ENCODE results near the gene ANXA9. TPM values are rescaled to one million over a fixed set of nuclear protein-coding genes. Genes with fewer than 3 reads are reported as not detected.

Gene ANXA9
- total RNA-seq, 2 donors from 2014 or later, result 0.15 TPM; not detected in 1

DNA sequence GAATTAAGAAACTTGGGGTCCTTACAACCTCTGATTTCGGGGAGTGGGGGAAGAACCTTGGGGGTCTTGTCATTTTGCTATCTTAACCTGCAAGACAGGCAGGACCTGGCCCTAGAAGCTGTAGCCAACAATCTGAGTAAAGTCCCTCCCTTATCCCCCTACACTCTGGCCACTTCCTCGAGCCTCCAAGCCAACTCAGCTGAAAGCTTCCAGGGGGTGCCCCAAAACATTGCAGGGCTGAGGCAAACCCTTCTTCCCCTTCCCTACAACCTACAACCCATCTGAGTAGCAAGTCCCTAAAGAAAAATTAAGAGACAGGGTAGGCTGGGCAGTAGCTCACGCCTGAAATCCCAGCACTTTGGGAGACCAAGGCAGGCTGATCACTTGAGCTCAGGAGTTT, 12.5 kb upstream of the ANXA9 start:
- no peaks in the 10 kb centered on the region for H3K9me3 ChIP-seq (ENCODE audit: control insufficient read depth, low read length, poor library complexity, severe bottlenecking)
- H3K27ac Mint-ChIP-seq, result peak overlapping the region; percentile 88

DNA sequence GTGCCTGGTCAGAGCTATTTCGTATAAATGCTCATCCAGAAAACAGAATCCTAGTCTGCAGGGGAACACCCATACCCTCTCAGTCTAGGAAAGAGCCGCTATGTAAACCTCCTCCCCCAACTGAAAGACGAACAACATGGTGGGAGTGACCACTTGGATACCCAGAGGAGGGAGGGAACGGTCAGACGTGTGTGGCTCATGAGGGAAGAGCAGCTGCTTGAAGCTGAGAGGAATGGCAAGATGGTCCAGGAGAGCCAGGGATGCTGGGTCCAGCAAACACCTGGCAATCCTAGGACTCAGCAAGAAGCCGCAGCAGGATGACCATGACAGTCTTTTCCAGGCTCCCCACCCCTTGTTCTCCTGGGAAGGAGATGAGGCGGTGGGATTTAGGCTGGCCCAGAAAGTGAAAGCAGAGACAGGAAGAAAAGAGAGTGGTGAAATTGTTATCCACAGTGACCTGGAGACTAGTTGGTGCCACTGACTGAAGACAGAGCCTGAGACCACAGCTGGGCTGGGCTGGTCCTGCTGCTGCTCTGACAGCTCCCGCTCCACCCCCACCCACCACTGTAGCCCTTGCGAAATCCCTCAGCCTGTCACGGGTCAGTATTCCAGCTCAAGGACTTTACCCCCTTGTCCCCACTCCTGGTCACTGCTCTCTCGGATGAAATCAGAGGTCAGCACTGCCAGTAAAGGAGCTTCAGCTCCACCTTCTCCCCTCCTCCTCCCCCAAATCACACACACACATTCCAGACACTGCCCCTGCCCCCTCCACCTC, 11.1 kb upstream of the ANXA9 start:
- H3K27me3 Mint-ChIP-seq, result no peaks in the 10 kb centered on the region
- H3K4me3 Mint-ChIP-seq, result peak overlapping the region; percentile 65
- no peak for ATAC-seq
- peaks cover 14% of the 10 kb centered on the region for H3K36me3 Mint-ChIP-seq (ENCODE audit: low read depth)
- peak overlapping the region; percentile 88 for H3K27ac Mint-ChIP-seq
- no peak for DNase-seq
- peaks cover 48% of the 10 kb centered on the region for H3K4me1 Mint-ChIP-seq
- H3K9me3 ChIP-seq (ENCODE audit: control insufficient read depth, low read length, poor library complexity, severe bottlenecking), result no peaks in the 10 kb centered on the region

More for the DNA sequence above, 12.5 kb upstream of the ANXA9 start:
- peaks cover 14% of the 10 kb centered on the region for H3K36me3 Mint-ChIP-seq (ENCODE audit: low read depth)
- no peaks in the 10 kb centered on the region for H3K27me3 Mint-ChIP-seq
- DNase-seq (no peak), ATAC-seq (no peak)
- peaks cover 43% of the 10 kb centered on the region for H3K4me1 Mint-ChIP-seq
- H3K4me3 Mint-ChIP-seq, result no peak overlapping the region

DNA sequence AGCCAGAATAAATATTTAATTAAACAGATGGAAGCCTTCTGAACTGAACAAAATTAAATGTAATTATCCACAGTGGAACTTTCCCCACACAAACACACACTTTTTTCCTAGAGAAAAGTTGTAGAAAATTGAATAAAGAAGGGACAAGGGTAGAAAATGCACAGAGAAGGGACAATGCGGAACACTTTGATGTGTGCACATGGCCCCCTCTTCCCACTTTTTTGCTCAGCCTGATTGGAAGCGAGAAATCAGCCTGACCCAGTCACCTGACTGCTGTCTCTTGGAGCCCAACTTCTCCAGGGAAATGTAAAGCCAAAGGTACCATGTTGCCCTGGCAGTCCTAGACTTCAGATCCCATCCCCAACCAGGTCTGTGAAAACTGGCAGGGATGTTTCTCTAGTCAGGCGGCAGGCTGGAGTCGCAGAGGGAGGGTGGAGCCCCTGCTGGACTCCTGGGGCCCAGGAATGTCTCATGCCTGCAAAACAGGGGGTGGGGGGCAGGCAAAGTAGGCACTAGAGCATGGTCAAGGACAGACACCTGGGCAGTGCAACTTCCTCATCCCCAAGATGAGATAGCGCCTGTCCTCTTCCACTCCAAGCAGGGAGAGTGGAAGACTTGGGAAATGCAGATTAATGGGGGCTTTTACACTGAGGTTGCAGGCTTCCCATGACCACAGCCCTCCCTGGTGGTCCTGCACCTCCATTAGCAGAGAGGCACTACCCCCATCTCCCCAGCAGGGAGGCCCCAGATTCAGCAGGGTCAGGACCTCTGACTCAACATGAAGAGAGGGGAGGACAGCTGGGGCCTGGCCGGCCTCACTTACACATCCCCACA, 10.3 kb upstream of the ANXA9 start:
- DNase-seq, result no peak
- no peak for ATAC-seq
- no peaks in the 10 kb centered on the region for H3K9me3 ChIP-seq (ENCODE audit: control insufficient read depth, low read length, poor library complexity, severe bottlenecking)
- H3K4me3 Mint-ChIP-seq, result peak overlapping the region; percentile 90
- H3K27me3 Mint-ChIP-seq, result no peaks in the 10 kb centered on the region
- peaks cover 9% of the 10 kb centered on the region for H3K36me3 Mint-ChIP-seq (ENCODE audit: low read depth)
- peaks cover 51% of the 10 kb centered on the region for H3K4me1 Mint-ChIP-seq
- H3K27ac Mint-ChIP-seq, result peak overlapping the region; percentile 88

DNA sequence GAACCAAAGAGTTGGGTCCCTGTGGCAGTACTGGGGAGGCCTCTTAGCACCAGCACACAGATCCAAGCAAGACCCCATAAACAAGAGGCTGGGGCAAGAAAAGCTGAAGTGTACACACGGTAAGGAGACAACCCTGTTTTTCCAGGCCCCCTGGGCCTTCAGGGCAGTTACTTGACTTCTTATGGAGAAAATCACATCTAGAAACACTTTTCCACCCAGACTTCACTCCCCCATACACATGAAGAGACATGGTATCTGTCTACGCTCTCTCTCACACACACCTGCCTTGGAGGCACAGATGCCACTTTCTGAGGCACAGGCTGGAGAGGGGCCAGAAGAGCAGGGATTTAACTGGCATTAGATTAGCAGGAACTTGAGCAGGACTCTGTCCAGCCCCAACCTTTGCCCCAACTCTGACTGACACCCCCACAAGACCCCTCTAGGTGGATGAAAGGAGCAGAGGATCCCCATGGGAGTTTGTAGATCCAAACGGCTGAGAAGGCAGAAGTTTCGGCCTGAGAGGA, 9.6 kb upstream of the ANXA9 start:
- Mint-ChIP-seq H3K27me3 (no peaks in the 10 kb centered on the region), H3K27ac (peak overlapping the region; percentile 88), H3K4me1 (peaks cover 56% of the 10 kb centered on the region), H3K4me3 (peak overlapping the region; percentile 90), H3K36me3 (ENCODE audit: low read depth) (peaks cover 9% of the 10 kb centered on the region)
- DNase-seq (no peak), ATAC-seq (no peak)
- H3K9me3 ChIP-seq (ENCODE audit: control insufficient read depth, low read length, poor library complexity, severe bottlenecking), result no peaks in the 10 kb centered on the region

DNA sequence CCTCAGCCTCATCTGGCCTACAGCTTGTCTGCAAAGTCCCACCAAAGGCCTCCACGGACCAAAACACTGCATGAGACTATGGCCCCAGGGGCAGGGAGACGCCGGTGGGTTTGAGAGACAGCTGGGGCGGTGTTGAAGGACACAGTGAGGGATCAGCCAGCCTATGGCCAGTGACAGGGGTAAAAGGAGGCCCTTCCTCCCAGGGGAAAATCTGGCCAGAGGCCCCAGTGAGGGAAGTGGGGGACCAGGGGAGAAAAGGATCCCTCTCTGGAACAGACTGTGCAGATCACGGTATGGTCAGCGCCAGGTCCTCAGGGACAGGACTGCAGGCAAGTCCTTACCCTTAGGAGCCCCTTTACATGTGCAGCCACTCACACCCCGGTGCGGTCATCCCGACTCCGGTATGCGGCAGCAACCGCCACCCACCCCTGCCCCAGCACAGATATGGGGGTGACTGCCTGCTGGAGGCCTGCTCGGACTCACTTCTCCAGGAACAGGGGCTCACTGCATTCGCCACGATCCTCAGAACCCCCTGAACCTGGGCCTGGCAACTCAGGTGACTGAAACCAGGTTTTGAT, 8.7 kb upstream of the ANXA9 start:
- H3K4me1 Mint-ChIP-seq, result peaks cover 55% of the 10 kb centered on the region
- DNase-seq, result no peak

DNA sequence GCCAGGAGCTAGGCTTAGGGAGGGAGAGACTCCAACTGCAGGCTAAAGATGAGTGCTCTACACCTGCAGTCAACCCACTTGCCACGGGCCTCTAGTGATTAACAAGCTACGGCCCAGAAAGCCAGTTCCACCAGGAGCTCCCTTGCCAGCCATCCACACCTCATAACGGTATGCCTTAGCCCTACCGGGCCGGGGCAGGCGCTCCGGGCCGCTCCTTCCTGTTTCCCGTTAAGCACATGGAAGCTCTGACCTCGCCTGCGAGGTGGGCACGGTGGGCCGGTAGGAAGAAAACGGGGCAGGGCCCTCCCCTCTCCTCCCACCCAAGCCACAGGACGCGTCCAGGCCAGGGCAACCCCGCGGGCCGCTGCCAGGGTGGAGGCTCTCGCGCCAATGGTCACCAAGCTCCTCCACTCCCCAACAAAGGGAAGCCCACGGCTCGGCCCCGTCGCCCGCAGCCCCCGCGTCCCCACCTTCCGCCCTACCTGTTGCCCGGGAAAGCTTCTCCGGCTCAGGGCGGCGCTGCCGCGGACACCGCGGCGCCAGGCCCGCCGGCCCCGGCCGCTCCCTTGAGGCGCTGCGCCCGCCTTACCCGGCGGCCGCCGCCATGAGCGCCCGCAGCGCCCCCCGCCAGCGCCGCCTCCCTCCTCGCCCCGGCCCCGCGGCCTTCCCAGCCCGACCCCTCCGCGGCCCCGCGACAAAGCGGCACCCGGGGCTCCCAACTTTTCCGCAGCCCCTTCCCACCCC, 8.1 kb upstream of the ANXA9 start:
- DNase-seq, result peak in 2 of 3 donors; percentile 18 to 45
- peak; percentile 55 for ATAC-seq
- Mint-ChIP-seq H3K27ac (peak overlapping the region; percentile 88), H3K27me3 (no peaks in the 10 kb centered on the region), H3K4me1 (peaks cover 53% of the 10 kb centered on the region), H3K4me3 (peak overlapping the region; percentile 90), H3K36me3 (ENCODE audit: low read depth) (no peaks in the 10 kb centered on the region)
- H3K9me3 ChIP-seq (ENCODE audit: control insufficient read depth, low read length, poor library complexity, severe bottlenecking), result no peaks in the 10 kb centered on the region

More for the DNA sequence above, 8.7 kb upstream of the ANXA9 start:
- H3K4me3 Mint-ChIP-seq, result peak overlapping the region; percentile 90
- H3K27me3 Mint-ChIP-seq, result no peaks in the 10 kb centered on the region
- no peaks in the 10 kb centered on the region for H3K9me3 ChIP-seq (ENCODE audit: control insufficient read depth, low read length, poor library complexity, severe bottlenecking)
- H3K36me3 Mint-ChIP-seq (ENCODE audit: low read depth), result peaks cover 3% of the 10 kb centered on the region
- peak overlapping the region; percentile 88 for H3K27ac Mint-ChIP-seq
- ATAC-seq, result no peak

DNA sequence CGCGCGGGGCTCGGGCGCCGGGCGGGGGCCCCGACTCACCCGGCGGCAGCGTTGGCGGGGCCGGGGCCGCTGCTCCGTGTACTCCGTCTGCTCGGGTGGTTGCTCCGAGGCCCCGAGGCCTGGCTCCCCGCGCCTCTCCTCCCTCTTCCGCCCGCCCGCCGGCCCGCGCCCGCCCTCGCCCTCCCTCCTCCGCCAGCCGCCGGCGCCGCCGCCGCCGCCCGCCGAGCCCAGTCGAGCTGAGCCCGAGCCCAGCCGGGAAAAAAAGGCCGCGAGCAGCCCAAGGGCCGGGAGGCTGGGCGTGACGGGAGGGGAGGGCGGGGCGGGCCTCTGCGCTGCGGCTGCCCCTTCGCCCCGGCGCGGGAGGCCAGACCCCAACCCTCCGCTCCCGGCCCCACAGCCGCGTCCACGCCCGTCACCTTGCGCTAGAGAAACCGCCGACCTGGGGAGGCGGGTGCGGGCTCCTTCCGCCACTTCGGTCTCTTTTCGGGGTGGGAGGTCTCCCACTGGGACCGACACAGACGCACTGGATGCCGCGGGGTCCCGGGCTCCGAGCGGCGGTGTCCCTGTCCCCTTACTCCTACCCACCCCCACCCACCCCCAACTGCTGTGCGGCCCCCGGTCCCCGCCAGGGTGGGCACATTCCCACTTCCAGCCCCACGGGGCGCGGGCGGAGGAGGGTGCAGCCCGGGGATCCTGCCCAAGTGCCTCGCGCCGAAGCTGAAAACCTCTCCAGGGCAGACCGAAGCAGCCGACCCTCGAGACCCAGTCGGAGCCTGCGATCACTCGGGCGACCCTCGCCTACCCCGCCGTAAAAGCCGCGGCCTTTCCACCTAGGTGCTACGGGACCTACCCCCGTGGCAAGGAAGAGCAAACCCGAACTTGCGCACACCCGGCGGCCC, 7.3 kb upstream of the ANXA9 start, which contains the start of gene CERS2:
TSS of gene CERS2 (minus strand) at position 256 of the 899 bp plus-strand sequence. CDS start 5,745 bp downstream, outside the sequence.
- H3K4me1 Mint-ChIP-seq, result peaks cover 56% of the 10 kb centered on the region
- peak; percentile 72 to 79 (median 74) for DNase-seq
- ATAC-seq, result peak; percentile 77
- no peaks in the 10 kb centered on the region for H3K36me3 Mint-ChIP-seq (ENCODE audit: low read depth)
- peak within 1 kb of the TSS; percentile 90 for H3K4me3 Mint-ChIP-seq
- H3K9me3 ChIP-seq (ENCODE audit: control insufficient read depth, low read length, poor library complexity, severe bottlenecking), result no peaks in the 10 kb centered on the region
- peak within 1 kb of the TSS; percentile 88 for H3K27ac Mint-ChIP-seq
- H3K27me3 Mint-ChIP-seq, result no peaks in the 10 kb centered on the region

DNA sequence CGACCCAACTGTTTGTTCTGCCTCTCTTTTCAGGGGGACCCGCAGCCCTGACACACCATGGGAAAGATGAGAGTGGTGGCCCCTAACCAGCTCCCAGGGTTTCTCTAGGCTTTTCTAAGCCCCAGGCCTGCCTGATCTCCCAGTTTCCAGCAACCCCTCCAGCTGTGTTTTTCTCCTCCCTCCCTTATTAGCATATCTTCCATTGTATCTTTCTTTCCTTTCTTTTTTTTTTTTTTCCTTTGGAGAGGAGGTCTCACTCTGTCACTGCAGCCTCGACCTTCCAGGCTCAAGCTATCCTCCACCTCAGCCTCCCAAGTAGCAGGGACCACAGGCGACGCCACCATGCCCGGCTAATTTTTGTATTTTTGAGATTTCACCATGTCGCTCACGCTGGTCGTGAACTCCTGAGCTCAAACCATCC, 5.7 kb upstream of the ANXA9 start:
- no peaks in the 10 kb centered on the region for H3K36me3 Mint-ChIP-seq (ENCODE audit: low read depth)
- DNase-seq (no peak), ATAC-seq (no peak)
- H3K4me1 Mint-ChIP-seq, result peaks cover 43% of the 10 kb centered on the region
- peak overlapping the region; percentile 92 for H3K27ac Mint-ChIP-seq
- H3K27me3 Mint-ChIP-seq, result no peaks in the 10 kb centered on the region
- no peaks in the 10 kb centered on the region for H3K9me3 ChIP-seq (ENCODE audit: control insufficient read depth, low read length, poor library complexity, severe bottlenecking)
- H3K4me3 Mint-ChIP-seq, result peak overlapping the region; percentile 78

DNA sequence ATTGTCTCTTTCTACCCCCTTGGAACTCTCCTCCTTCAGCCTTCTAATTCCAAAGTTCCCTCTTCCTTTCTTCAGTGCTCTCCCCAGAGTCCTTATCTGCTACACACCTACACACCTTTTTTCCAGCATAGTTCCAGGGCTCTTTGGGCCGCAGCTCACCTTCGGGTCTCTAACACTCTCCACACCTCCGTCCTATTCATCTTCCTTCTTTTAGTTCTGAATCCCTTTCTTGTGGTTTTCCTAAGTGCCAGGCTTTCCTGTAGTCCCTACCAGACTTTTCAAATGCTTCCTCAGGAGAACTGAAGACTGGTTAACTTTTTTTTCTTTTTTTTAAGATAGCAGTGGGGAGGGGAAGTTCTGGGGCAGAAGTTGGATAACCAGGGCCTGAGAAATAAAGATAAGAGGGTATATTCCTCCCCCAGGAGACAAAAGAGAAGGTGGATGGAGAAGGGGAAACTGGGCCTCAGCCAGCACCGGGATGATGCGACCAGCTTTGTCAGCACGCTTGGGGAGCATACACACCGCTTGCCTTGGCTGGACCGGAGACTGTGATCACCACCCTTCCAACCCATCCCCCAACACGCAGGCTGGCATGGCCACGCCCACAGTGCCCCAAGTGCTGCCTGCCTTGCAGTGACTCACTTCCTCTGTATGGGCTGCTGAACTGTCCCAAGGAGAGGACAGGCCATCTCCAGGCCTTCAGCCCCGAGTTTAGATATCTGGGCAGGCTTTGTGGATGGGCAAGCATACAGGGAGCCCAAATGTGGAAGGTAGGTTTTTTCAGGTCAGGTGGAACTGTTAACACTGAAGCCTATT, 5.0 kb upstream of the ANXA9 start:
- Mint-ChIP-seq H3K36me3 (ENCODE audit: low read depth) (no peaks in the 10 kb centered on the region), H3K4me3 (peak overlapping the region; percentile 78), H3K27me3 (no peaks in the 10 kb centered on the region), H3K4me1 (peaks cover 37% of the 10 kb centered on the region), H3K27ac (peak overlapping the region; percentile 92)
- DNase-seq (peak; percentile 42 to 63 (median 56)), ATAC-seq (peak; percentile 38)
- no peaks in the 10 kb centered on the region for H3K9me3 ChIP-seq (ENCODE audit: control insufficient read depth, low read length, poor library complexity, severe bottlenecking)

DNA sequence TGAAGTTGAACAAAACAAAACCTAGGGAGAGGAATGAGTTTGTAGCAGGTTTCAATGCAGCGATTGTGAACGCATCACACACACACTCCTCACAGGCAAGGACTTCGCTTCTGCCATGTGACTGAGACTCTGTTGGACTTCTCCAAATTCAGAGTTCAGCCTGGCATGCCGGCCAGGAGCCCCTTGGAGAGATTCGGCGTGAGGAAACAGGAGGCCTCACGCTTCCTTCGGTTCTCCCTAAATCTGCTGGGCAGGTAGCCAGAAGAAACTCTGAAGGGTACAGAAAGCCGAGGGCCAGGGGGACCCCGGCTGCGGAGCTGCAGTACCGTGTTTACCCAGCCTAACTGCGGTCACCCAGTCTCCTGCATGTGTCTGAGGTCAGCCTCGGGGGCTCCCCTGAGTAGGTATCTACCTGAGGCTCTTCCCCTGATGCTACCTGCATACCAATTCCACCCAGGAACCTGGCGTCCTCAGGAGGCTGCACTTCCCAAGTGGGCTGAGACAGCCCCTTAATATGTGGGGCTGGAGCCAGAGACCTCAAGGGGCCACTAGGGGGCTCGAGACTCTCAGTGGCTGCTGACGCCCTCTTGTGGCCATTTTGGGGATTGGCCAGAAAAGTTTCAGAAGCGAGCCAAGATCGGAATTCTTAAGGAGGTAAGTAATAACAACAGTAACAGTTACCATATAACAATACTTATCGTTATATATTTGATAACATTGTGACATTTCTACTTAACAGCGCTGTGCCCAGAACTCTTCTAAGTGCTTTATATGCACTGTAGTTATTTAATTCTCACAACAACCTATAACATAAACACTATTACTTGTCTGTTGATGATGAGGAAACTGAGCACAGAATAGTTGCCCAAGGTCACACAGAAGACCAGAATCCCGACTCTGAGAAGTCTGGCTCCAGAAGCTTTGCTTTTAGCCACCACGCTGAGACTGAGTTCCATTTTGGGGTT, 2.7 kb upstream of the ANXA9 start:
- Mint-ChIP-seq H3K4me1 (peaks cover 23% of the 10 kb centered on the region), H3K27me3 (no peaks in the 10 kb centered on the region), H3K4me3 (peak overlapping the region; percentile 69), H3K36me3 (ENCODE audit: low read depth) (no peaks in the 10 kb centered on the region), H3K27ac (peak overlapping the region; percentile 92)
- DNase-seq, result peak; percentile 72 to 90 (median 73)
- no peaks in the 10 kb centered on the region for H3K9me3 ChIP-seq (ENCODE audit: control insufficient read depth, low read length, poor library complexity, severe bottlenecking)
- peak; percentile 64 for ATAC-seq
